ENCODE data around the gene USP31. TPM values are rescaled to one million over a fixed set of nuclear protein-coding genes. Genes with fewer than 3 reads are reported as not detected.

USP31 gene
- total and polyA plus RNA-seq, 2 of the 8 experiments (the other 6 are each of a cell fraction or from before 2014, with no cell fraction given), result 6.7 to 19.0 TPM

DNA sequence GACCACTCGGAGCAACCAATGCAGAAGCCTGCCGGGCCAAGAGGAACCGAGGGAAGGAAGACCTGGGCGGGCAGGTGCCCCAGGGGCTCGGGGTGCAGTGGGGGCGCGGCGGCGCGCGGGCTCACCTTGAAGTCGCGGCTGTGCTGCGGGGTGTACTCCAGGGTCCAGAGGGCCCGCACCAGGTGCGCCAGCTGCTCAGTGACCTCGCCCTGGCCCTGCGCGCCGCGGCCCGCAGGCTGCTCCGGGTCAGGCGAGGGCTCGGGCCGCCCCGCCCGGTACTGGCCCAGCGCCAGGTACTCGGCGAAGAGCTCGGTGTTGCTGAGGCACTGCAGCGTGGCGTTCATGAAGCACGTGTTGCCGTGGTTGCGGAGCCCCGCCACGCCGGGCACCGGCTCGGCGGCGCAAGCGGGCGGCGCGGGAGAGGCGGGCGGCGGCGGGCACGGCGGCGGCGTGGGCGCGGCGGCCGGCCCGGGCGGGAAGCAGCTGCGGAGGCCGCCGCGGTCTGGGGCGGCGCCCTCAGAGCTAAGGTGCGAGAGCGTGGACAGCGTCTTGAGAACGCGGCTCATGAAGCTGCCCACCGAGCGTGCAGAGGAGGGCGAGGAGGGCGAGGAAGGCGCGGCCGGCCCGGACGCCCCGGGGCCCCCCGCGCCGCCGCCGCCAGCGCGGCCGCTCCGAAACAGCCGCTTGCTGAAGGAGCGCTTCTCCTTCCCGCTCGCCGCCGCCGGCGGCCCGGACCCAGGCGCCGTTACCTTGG lies 562 bp downstream of the USP31 start:
- peaks cover 6 to 43% of the 10 kb centered on the region in 2 experiments; a peak in 2 of 4 replicates for H3K79me2 ChIP-seq (ENCODE audit: control insufficient read depth in 1 of 2, insufficient read depth in 2 of 2, low read length in 2 of 2)
- H3K79me1 ChIP-seq (ENCODE audit: low read depth, low read length), result peaks cover 5% of the 10 kb centered on the region
- 0% methylated on average over 44 of the region's 103 CpGs; no CpG with 5 or more reads in 1 of the 2 experiments for WGBS, 2 experiments (ENCODE audit: extremely low coverage in 1 of 2, insufficient coverage in 1 of 2, insufficient read length in 1 of 2, insufficient replicate concordance in 2 of 2, low coverage in 1 of 2, low lambda C conversion rate in 2 of 2, missing lambda C conversion rate in 1 of 2)
- no peak for FAIRE-seq
- no peak overlapping the region for H2BK12ac ChIP-seq (ENCODE audit: low read depth, low read length)
- POLR2A ChIA-PET (ENCODE audit: partially characterized antibody), result interaction anchor here (0.6 to 1.6 kb wide), 3 partner anchors 16 to 29 kb away, joined by 3 to 5 read pairs (median 4); no protein-coding TSS in a partner anchor
- no peak overlapping the region for H2BK120ac ChIP-seq (replicated peaks; ENCODE audit: low read depth, low read length)
- H3K23ac ChIP-seq (ENCODE audit: insufficient read length), result no peak overlapping the region
- no peak overlapping the region for H3K14ac ChIP-seq (ENCODE audit: insufficient read length)
- H2BK15ac ChIP-seq (ENCODE audit: low read length), result no peak overlapping the region
- H3K56ac ChIP-seq (replicated peaks; ENCODE audit: insufficient read length, low read depth, low read length), result no peak overlapping the region
- no peak overlapping the region for H2BK5ac ChIP-seq (ENCODE audit: low read depth, low read length)
- H3K4me1 ChIP-seq (replicated peaks in 1 of 4; ENCODE audit: control insufficient read depth in 3 of 4, insufficient read depth in 4 of 4, low read length in 3 of 4), result peaks cover 4 to 14% (median 10%) of the 10 kb centered on the region in 4 experiments; a peak in 6 of 7 replicates
- DNase-seq (ENCODE audit: low read depth in 1 of 2, low spot score in 2 of 2), result peak in 1 of 2 experiments; percentile 71
- H2BK20ac ChIP-seq (ENCODE audit: low read length), result no peak overlapping the region
- H3K27ac ChIP-seq (ENCODE audit: low read depth, low read length), result no peak overlapping the region; the same call in 1 of the 2 replicates
- no peak overlapping the region for H4K5ac ChIP-seq (ENCODE audit: insufficient read length, low read depth, low read length)
- H3K27me3 ChIP-seq (replicated peaks in 1 of 4; ENCODE audit: control insufficient read depth in 3 of 4, extremely low read depth in 1 of 4, insufficient read depth in 3 of 4, low read length in 3 of 4), result peaks cover 0 to 3% (median 1%) of the 10 kb centered on the region in 4 experiments; a peak in 1 of 7 replicates
- H4K8ac ChIP-seq (ENCODE audit: extremely low read depth, insufficient read depth, low read length), result peak overlapping the region; percentile 62; the same call in 1 of the 2 replicates
- CTCF ChIA-PET (ENCODE audit: partially characterized antibody), result no interaction called here
- H3K4ac ChIP-seq (replicated peaks; ENCODE audit: insufficient read length, low read depth, low read length), result no peak overlapping the region
- H4K20me1 ChIP-seq (replicated peaks in 1 of 2; ENCODE audit: control insufficient read depth in 1 of 2, insufficient read depth in 2 of 2, low read length in 2 of 2), result peaks cover 0 to 10% of the 10 kb centered on the region in 2 experiments
- H3K9me3 ChIP-seq (ENCODE audit: insufficient read depth in 2 of 2, low read depth in 1 of 2, low read length in 1 of 2), result no peaks in the 10 kb centered on the region
- H3K4me2 ChIP-seq (ENCODE audit: insufficient read depth in 1 of 2, low read depth in 2 of 2, low read length in 2 of 2), result peak overlapping the region; percentile 72 to 86
- no peak overlapping the region; the same call in 1 of the 2 replicates for H2AFZ ChIP-seq (ENCODE audit: low read length)
- peaks cover 6% of the 10 kb centered on the region for H3K23me2 ChIP-seq (ENCODE audit: low read depth, low read length)
- peak overlapping the region in 3 of 4 experiments; percentile 34 to 55 (median 51); a peak in 5 of 7 replicates for H3K9ac ChIP-seq (replicated peaks in 1 of 4; ENCODE audit: extremely low read depth in 1 of 4, low read depth in 3 of 4, low read length in 3 of 4)
- H4K91ac ChIP-seq (replicated peaks; ENCODE audit: insufficient read length, low read length), result no peak overlapping the region
- no peak overlapping the region for H2AK5ac ChIP-seq (ENCODE audit: low read depth, low read length)
- peak overlapping the region; percentile 83 for H3K18ac ChIP-seq (ENCODE audit: extremely low read depth, low read length)
- no peaks in the 10 kb centered on the region for H3K36me3 ChIP-seq (ENCODE audit: control insufficient read depth in 2 of 4, insufficient read depth in 4 of 4, low read length in 3 of 4)
- peak overlapping the region; percentile 63 to 92 (median 75) for H3K4me3 ChIP-seq (ENCODE audit: extremely low read depth in 1 of 4, insufficient read depth in 2 of 4, low read depth in 3 of 4, low read length in 4 of 4)
- TF ChIP-seq EP300 (IDR thresholded peaks at IDR 0.05; ENCODE audit: borderline replicate concordance in 1 of 2, low read depth in 2 of 2, low read length in 2 of 2) (no peak), GABPA (IDR thresholded peaks at IDR 0.05; ENCODE audit: borderline replicate concordance, insufficient read depth, low read length) (no peak), CHD1 (IDR thresholded peaks at IDR 0.05; ENCODE audit: low read depth, low read length) (no peak), SRF (IDR thresholded peaks at IDR 0.05; ENCODE audit: low read depth, low read length) (no peak), SIRT6 (IDR thresholded peaks at IDR 0.05; ENCODE audit: low read length) (no peak), SUZ12 (IDR thresholded peaks at IDR 0.05; ENCODE audit: low read length) (no peak), USF2 (IDR thresholded peaks at IDR 0.05; ENCODE audit: low read length) (no peak), POLR2A (IDR thresholded peaks at IDR 0.05; ENCODE audit: control extremely low read depth in 1 of 2, low read depth in 2 of 2, low read length in 2 of 2) (no peak), RNF2 (IDR thresholded peaks at IDR 0.05; ENCODE audit: borderline replicate concordance, low read depth, low read length, missing control alignments, poor library complexity, severe bottlenecking) (no peak), JUN (IDR thresholded peaks at IDR 0.05; ENCODE audit: low read depth, low read length) (no peak)
